GM18858 (cell line): ENCODE data around the gene MRPL2.
"Not testable (repeated sequence)": the region's sequence is repeated elsewhere in the genome, so short reads cannot be mapped to it uniquely, and the experiment has no call there.

Experiments used
- ATAC-seq: cut with Tn5 transposase; IDR thresholded peaks from one replicate; pipeline ENCODE4 v1.9.1; 2021; ENCODE audit not compliant: unreplicated experiment

MRPL2 gene

GRCh38 chr6:43053545-43054205 lies 5.6 kb downstream of the MRPL2 start, which contains the start of gene CUL7:
Gene CUL7, minus strand, starts transcription at chr6:43053851. Its CDS starts 1,063 bp downstream, at chr6:43052788.
- ATAC-seq = peak; percentile 60

- peak; percentile 8 for ATAC-seq
These were observed 6.2 kb downstream of the MRPL2 start for GRCh38 chr6:43052842-43053544.

GRCh38 chr6:43052225-43052841 lies 6.9 kb downstream of the MRPL2 start:
- ATAC-seq = no peak

- no peak for ATAC-seq
These were observed 8.3 kb downstream of the MRPL2 start for GRCh38 chr6:43050981-43051380.

- no peak for ATAC-seq
These were observed 11.2 kb downstream of the MRPL2 start for GRCh38 chr6:43047998-43048397.

GRCh38 chr6:43045371-43045930 lies 13.8 kb downstream of the MRPL2 start:
- no peak for ATAC-seq

GRCh38 chr6:43043310-43043709 lies 15.9 kb downstream of the MRPL2 start:
- no peak for ATAC-seq

- ATAC-seq = not testable (repeated sequence)
These were observed 17.8 kb downstream of the MRPL2 start for GRCh38 chr6:43041475-43041874.

GRCh38 chr6:43040542-43041257 lies 18.5 kb downstream of the MRPL2 start:
- ATAC-seq = no peak

- ATAC-seq = no peak
These were observed 20.5 kb downstream of the MRPL2 start for GRCh38 chr6:43038727-43039126.

GRCh38 chr6:43037706-43038105 lies 21.5 kb downstream of the MRPL2 start:
- ATAC-seq = no peak

GRCh38 chr6:43037197-43037596 lies 22.0 kb downstream of the MRPL2 start:
- ATAC-seq = no peak

- no peak for ATAC-seq
These were observed 22.5 kb downstream of the MRPL2 start for GRCh38 chr6:43036712-43037111.

- no peak for ATAC-seq
These were observed 23.6 kb downstream of the MRPL2 start for GRCh38 chr6:43035495-43036194.

GRCh38 chr6:43034190-43034525 lies 25.1 kb downstream of the MRPL2 start:
- no peak for ATAC-seq

- ATAC-seq = no peak
These were observed 25.6 kb downstream of the MRPL2 start for GRCh38 chr6:43033496-43034189.

- no peak for ATAC-seq
These were observed 26.9 kb downstream of the MRPL2 start for GRCh38 chr6:43032326-43032725.

GRCh38 chr6:43029120-43029519 lies 30.1 kb downstream of the MRPL2 start:
- no peak for ATAC-seq

GRCh38 chr6:43026365-43026764 lies 32.9 kb downstream of the MRPL2 start:
- ATAC-seq = no peak

GRCh38 chr6:43024436-43024835 lies 34.8 kb downstream of the MRPL2 start:
- no peak for ATAC-seq
